Thyroid gland (tissue), 4 donors: Measurements from ENCODE around the gene INSC. TPM values are rescaled to one million over a fixed set of nuclear protein-coding genes. Genes with fewer than 3 reads are reported as not detected.

Source experiments
- DNase-seq, 2 donors: peaks; one replicate each; pipeline ENCODE4 v3.0.0-alpha.2; 2019
- H3K27ac ChIP-seq, 3 donors: fragments of 200-600 bp; sonication (generic); 1 replicate in 2 of 3; 2 replicates in 1 of 3; pipeline ENCODE4 v1.5.1; 2016 to 2019; ENCODE audit warnings: mild to moderate bottlenecking in 1 of 3, moderate library complexity in 1 of 3
- H3K27me3 ChIP-seq: fragments of 200-600 bp; sonication (generic); one replicate; pipeline ENCODE4 v1.5.1; 2019
- H3K36me3 ChIP-seq, 2 donors: fragments of 200-600 bp; sonication (generic); one replicate each; pipeline ENCODE4 v1.5.1; 2016 to 2019
- H3K4me1 ChIP-seq, 2 donors: fragments of 200-600 bp; sonication (generic); one replicate each; pipeline ENCODE4 v1.5.1; 2017 to 2019
- H3K4me3 ChIP-seq, 3 donors: fragments of 200-600 bp; sonication (generic); replicated peaks in 1 of 3; 1 replicate in 2 of 3; 2 replicates in 1 of 3; pipeline ENCODE4 v1.5.1; 2016; ENCODE audit warnings: mild to moderate bottlenecking in 1 of 3
- H3K9me3 ChIP-seq: fragments of 200-600 bp; sonication (generic); one replicate; pipeline ENCODE4 v1.5.1; 2017
- POLR2A ChIP-seq, 2 donors: fragments of 450-650 bp; IDR thresholded peaks; one replicate each; pipeline ENCODE4 v1.6.1; 2017; ENCODE audit warnings: antibody characterized with exemption in 2 of 2, mild to moderate bottlenecking in 2 of 2, moderate library complexity in 1 of 2
- WGBS, 2 donors: methylation state at CpG; one replicate each; pipeline ENCODE4 v1.1.5; 2017; 5-methylcytosine and 5-hydroxymethylcytosine counted together
- intact Hi-C: fragments of 100-400 bp; cut with DNase I; formaldehyde crosslinking; loops from one replicate; pipeline ENCODE4 v1.15.1; 2023
- total RNA-seq, 4 donors: library from RNA; depleted of rRNA; stranded (reverse); fragments of >200 nt; gene quantifications; one replicate each; pipeline ENCODE4 v1.2.3, GENCODE V29; 2016
- TF ChIP-seq, protein P1 (sequence below), 6 experiments: fragments of 200-600 bp in 3 of 6; fragments of 450-650 bp in 3 of 6; sonication (generic) in 3 of 6; IDR thresholded peaks; one replicate each; pipeline ENCODE4 v1.5.1; 2016 to 2019; ENCODE audit warnings: antibody characterized with exemption in 6 of 6, mild to moderate bottlenecking in 2 of 6, inconsistent platforms in 1 of 6, moderate library complexity in 1 of 6

The INSC gene
- total RNA-seq, 4 donors from 2014 or later, result 0.38 to 1.2 (median 0.54) TPM; not detected in 1

DNA sequence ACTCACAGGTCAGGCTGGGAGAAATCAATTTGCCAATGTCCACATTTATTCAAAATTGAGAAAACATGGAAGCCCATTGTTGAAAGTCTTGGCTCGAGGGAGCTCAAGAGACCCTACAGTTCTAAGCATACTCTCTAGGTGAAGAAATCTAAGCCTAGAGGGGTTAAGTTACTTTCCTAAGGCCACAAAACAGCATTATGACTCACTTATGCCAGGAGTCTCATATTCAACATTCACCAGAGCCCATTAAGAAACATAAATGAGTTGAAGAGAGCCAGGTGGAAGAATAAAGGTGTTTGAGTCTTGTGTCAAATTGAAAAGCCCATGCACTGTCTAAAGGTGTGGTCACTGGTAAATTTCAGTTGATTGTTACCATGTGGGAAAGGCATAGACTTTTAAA, 108.1 kb downstream of the INSC start:
- no peak for DNase-seq
- intact Hi-C loops, result no loop called here
- H3K27me3 ChIP-seq, result no peaks in the 10 kb centered on the region
- WGBS, 2 donors, result 39 to 58% methylated on average over 1 of the region's 1 CpG
- no peaks in the 10 kb centered on the region for H3K9me3 ChIP-seq
- no peak for TF ChIP-seq POLR2A (IDR thresholded peaks at IDR 0.05)
- H3K4me3 ChIP-seq, result no peak overlapping the region
- H3K36me3 ChIP-seq, result no peaks in the 10 kb centered on the region
- H3K4me1 ChIP-seq, result no peaks in the 10 kb centered on the region
- no peak overlapping the region for H3K27ac ChIP-seq

DNA sequence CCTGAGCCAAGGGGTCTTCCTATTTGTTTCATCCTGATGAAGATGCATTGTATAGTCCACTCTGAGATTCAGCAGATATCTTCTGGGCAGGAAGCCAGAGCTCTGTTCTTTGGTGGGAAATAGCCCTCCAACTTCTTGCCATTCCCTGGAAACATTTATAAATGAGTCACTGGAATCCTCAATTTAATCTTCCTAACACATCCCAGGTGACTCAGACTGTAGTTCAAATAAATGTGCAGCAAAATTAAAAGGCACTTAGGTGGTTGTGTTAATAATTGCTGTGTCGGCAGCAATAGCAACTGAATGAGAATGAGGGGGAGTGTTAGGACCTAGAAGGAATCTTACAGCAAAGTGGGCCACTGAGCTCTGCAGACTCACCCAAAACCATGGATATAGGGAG, 108.6 kb downstream of the INSC start:
- no peak for TF ChIP-seq POLR2A (IDR thresholded peaks at IDR 0.05)
- TF ChIP-seq, protein P1, sequence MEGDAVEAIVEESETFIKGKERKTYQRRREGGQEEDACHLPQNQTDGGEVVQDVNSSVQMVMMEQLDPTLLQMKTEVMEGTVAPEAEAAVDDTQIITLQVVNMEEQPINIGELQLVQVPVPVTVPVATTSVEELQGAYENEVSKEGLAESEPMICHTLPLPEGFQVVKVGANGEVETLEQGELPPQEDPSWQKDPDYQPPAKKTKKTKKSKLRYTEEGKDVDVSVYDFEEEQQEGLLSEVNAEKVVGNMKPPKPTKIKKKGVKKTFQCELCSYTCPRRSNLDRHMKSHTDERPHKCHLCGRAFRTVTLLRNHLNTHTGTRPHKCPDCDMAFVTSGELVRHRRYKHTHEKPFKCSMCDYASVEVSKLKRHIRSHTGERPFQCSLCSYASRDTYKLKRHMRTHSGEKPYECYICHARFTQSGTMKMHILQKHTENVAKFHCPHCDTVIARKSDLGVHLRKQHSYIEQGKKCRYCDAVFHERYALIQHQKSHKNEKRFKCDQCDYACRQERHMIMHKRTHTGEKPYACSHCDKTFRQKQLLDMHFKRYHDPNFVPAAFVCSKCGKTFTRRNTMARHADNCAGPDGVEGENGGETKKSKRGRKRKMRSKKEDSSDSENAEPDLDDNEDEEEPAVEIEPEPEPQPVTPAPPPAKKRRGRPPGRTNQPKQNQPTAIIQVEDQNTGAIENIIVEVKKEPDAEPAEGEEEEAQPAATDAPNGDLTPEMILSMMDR (IDR thresholded peaks at IDR 0.05), result no peak
- H3K9me3 ChIP-seq, result no peaks in the 10 kb centered on the region
- intact Hi-C loops, result no loop called here
- no peaks in the 10 kb centered on the region for H3K36me3 ChIP-seq
- DNase-seq, result no peak
- no peak overlapping the region for H3K27ac ChIP-seq
- no peaks in the 10 kb centered on the region for H3K4me1 ChIP-seq
- no peaks in the 10 kb centered on the region for H3K27me3 ChIP-seq
- whole genome bisulfite sequencing, 2 donors, result 83 to 84% methylated on average over 1 of the region's 1 CpG
- H3K4me3 ChIP-seq, result no peak overlapping the region

DNA sequence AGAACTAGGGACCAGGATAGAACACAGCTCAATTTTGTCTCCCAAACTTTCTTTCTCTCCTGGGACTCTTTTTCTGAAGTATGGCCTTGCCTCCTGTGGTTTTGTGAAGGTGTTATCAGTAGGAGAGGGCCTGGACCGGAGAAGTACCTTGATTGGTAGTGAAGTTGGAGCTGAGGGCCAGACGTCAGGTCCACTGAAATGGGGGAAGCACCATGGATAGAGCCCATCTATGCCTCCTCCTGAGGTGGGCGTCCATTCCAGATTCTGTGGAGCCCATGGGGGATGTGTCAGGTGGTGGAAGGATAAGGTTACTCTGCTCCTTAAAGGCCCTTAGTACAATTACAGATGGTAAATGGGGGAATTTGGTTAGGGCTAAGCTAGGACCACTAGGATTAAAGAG, 109.7 kb downstream of the INSC start:
- H3K9me3 ChIP-seq, result no peaks in the 10 kb centered on the region
- H3K27me3 ChIP-seq, result no peaks in the 10 kb centered on the region
- H3K36me3 ChIP-seq, result no peaks in the 10 kb centered on the region
- H3K4me3 ChIP-seq, result no peak overlapping the region
- H3K27ac ChIP-seq, result no peak overlapping the region
- TF ChIP-seq POLR2A (IDR thresholded peaks at IDR 0.05), result no peak
- TF ChIP-seq, protein P1 (IDR thresholded peaks at IDR 0.05), result no peak
- no peak for DNase-seq
- intact Hi-C loops, result no loop called here
- 79 to 97% methylated on average over 3 of the region's 3 CpGs for WGBS, 2 donors
- no peaks in the 10 kb centered on the region for H3K4me1 ChIP-seq

DNA sequence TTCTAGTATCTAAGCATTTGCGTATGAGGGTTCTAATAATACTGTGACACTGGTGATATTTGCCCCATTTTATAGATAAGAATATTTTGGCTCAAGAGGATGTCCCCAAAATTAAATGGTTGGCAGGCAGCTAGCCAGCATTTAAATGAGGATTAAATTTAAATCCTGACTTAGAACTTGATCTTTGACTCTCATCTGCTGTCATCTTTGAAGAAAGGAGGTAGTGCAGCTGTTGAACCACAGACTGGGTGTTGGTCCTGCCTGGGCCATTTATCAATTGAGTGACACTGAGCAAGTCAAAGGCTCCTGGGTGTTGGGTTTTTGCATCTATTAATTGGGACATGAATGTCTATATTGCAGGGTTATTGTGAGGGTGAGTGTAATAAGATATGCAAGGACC, 112.3 kb downstream of the INSC start:
- H3K27ac ChIP-seq, result no peak overlapping the region
- no peaks in the 10 kb centered on the region for H3K36me3 ChIP-seq
- no peaks in the 10 kb centered on the region for H3K4me1 ChIP-seq
- H3K4me3 ChIP-seq, result no peak overlapping the region
- H3K27me3 ChIP-seq, result no peaks in the 10 kb centered on the region
- TF ChIP-seq, protein P1 (IDR thresholded peaks at IDR 0.05), result no peak
- no peak for TF ChIP-seq POLR2A (IDR thresholded peaks at IDR 0.05)
- intact Hi-C loops, result no loop called here
- H3K9me3 ChIP-seq, result no peaks in the 10 kb centered on the region
- WGBS, 2 donors, result 96 to 100% methylated on average over 1 of the region's 1 CpG
- DNase-seq, result no peak

DNA sequence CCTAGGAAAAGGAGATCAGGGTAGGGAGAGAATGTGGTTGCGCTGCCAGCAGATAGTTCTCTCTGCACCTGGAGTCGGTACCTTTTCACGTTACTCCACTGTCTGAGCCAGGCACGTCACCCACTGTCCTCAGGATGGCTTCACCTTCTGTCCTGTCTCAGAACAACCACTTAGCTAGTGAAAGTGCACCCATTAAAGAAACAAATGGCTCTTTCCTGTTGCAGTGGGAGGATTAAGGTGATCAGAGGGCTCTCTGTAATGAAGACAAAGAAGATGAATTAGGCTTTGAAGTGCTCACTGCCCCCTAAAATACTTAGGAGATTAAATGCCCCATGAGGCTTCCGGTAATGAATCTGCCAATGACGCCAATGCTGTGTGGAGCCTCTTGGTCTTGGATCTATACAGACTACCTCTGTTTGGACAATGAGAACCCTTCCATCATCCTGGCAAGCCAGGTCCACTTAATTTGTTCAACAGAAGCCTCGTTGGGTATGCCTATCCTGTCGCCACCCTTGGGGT, 113.7 kb downstream of the INSC start:
- Histone ChIP-seq H3K4me3 (no peak overlapping the region), H3K27me3 (no peaks in the 10 kb centered on the region), H3K36me3 (no peaks in the 10 kb centered on the region), H3K27ac (no peak overlapping the region), H3K4me1 (no peaks in the 10 kb centered on the region), H3K9me3 (no peaks in the 10 kb centered on the region)
- DNase-seq, result no peak
- 70 to 71% methylated on average over 8 of the region's 8 CpGs for WGBS, 2 donors
- intact Hi-C loops, result no loop called here
- no peak for TF ChIP-seq POLR2A (IDR thresholded peaks at IDR 0.05)
- TF ChIP-seq, protein P1 (IDR thresholded peaks at IDR 0.05), result no peak

DNA sequence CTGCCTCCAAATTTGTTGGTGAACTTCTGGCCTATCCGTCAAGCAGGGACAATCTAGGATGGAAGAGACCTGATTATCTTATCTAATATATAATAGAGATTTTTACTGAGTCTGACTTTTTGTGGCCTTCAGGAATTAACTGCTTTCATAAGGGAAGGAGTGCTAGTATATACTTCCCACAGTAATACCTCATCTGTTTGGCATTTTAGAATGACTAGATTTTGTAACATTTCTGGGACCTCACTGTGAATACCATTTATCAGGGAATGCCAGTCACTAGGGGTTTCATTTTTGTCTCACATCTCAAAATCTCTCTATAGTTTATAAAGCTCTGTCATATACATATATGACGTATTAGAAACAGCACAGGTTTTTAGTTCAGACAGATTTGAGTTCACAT, 114.3 kb downstream of the INSC start:
- no peaks in the 10 kb centered on the region for H3K36me3 ChIP-seq
- no peaks in the 10 kb centered on the region for H3K9me3 ChIP-seq
- TF ChIP-seq, protein P1 (IDR thresholded peaks at IDR 0.05), result no peak
- TF ChIP-seq POLR2A (IDR thresholded peaks at IDR 0.05), result no peak
- no peaks in the 10 kb centered on the region for H3K27me3 ChIP-seq
- intact Hi-C loops, result no loop called here
- WGBS, 2 donors, result 0% methylated on average over 2 of the region's 2 CpGs
- H3K4me1 ChIP-seq, result no peaks in the 10 kb centered on the region
- H3K4me3 ChIP-seq, result no peak overlapping the region
- DNase-seq, result no peak
- no peak overlapping the region for H3K27ac ChIP-seq
